ENCODE results near the gene TAF1B.

DNA sequence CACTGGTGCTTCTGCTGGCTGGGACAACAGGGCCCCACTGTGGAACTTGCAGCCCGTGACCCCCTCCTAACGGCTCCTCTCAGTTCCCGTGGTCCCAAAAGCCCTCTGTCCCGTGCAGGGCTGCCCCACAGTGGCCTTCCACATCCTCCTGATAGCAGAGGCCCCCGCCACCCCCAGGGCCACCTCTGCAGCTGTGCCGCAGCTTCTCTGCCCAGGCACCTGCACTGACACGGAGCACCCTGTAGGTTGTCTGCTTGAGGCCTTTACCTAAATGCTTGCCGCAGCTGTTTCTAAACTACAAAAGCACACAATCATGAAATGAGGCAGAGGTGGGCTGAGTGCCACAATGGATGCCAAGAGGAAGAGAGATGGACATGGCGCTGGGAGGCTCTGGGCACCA lies 94.7 kb downstream of the TAF1B start:
- TF ChIP-seq, protein P1, sequence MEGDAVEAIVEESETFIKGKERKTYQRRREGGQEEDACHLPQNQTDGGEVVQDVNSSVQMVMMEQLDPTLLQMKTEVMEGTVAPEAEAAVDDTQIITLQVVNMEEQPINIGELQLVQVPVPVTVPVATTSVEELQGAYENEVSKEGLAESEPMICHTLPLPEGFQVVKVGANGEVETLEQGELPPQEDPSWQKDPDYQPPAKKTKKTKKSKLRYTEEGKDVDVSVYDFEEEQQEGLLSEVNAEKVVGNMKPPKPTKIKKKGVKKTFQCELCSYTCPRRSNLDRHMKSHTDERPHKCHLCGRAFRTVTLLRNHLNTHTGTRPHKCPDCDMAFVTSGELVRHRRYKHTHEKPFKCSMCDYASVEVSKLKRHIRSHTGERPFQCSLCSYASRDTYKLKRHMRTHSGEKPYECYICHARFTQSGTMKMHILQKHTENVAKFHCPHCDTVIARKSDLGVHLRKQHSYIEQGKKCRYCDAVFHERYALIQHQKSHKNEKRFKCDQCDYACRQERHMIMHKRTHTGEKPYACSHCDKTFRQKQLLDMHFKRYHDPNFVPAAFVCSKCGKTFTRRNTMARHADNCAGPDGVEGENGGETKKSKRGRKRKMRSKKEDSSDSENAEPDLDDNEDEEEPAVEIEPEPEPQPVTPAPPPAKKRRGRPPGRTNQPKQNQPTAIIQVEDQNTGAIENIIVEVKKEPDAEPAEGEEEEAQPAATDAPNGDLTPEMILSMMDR (IDR thresholded peaks at IDR 0.05), result no peak
- TF ChIP-seq ZFX (IDR thresholded peaks at IDR 0.05; ENCODE audit: borderline replicate concordance), result no peak
